Measurements from ENCODE around the gene FOXA3.

The FOXA3 gene

GRCh38 chr19:45821570-45821969 lies 42.6 kb upstream of the FOXA3 start:
- DNase-seq = no peak
- Histone ChIP-seq H3K9ac (ENCODE audit: low read length) (no peak overlapping the region), H3K4me1 (ENCODE audit: control insufficient read depth, low read depth, low read length) (peaks cover 4% of the 10 kb centered on the region), H2AK5ac (ENCODE audit: low read length) (no peak overlapping the region), H2BK5ac (ENCODE audit: low read length) (no peak overlapping the region), H2BK120ac (ENCODE audit: low read depth, low read length) (no peak overlapping the region), H3K79me2 (ENCODE audit: control insufficient read depth, insufficient read depth, low read length) (no peaks in the 10 kb centered on the region), H3K4me3 (ENCODE audit: low read length) (no peak overlapping the region), H4K8ac (ENCODE audit: low read depth, low read length) (no peak overlapping the region), H3K27ac (ENCODE audit: low read depth, low read length) (no peak overlapping the region), H2BK15ac (replicated peaks; ENCODE audit: low read depth) (no peak overlapping the region), H3K4ac (ENCODE audit: low read depth, low read length) (no peak overlapping the region), H3K56ac (ENCODE audit: low read length) (no peak overlapping the region), H4K5ac (ENCODE audit: low read length) (no peak overlapping the region), H3K36me3 (ENCODE audit: control insufficient read depth, insufficient read depth, low read length) (peaks cover 15% of the 10 kb centered on the region), H3K79me1 (ENCODE audit: low read length) (no peaks in the 10 kb centered on the region), H3K27me3 (ENCODE audit: insufficient read depth, low read length, poor library complexity) (no peaks in the 10 kb centered on the region), H3K23ac (ENCODE audit: low read length) (no peak overlapping the region), H3K4me2 (ENCODE audit: low read length) (no peak overlapping the region), H3K18ac (ENCODE audit: low read length) (no peak overlapping the region)
- WGBS (ENCODE audit: extremely low coverage, insufficient coverage, low lambda C conversion rate) = no CpG with 5 or more reads among the region's 10 CpGs

DNA sequence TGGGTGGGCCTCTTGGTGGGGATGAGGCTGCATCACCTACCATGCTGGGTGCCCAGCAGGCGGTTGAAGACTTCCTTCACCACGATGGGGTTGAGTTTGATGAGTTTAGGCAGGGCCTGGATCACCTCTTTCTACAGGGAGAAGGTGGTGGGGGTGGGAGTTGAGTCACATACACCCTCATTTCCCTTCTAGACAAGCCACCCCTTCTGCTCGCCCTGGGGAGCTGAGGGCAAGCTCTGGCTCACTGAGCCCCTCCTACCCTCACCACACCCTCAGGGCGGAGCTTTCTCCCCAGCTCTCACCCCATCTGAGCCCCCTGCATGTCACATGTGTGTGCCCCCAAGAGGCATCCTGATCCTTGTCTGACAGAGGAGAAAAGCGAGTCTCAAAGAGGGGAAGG lies 41.4 kb upstream of the FOXA3 start:
- Histone ChIP-seq H3K9ac (ENCODE audit: low read length) (no peak overlapping the region), H3K23ac (ENCODE audit: low read length) (no peak overlapping the region), H3K18ac (ENCODE audit: low read length) (no peak overlapping the region), H3K36me3 (ENCODE audit: control insufficient read depth, insufficient read depth, low read length) (peaks cover 15% of the 10 kb centered on the region), H2BK15ac (replicated peaks; ENCODE audit: low read depth) (no peak overlapping the region), H3K27me3 (ENCODE audit: insufficient read depth, low read length, poor library complexity) (no peaks in the 10 kb centered on the region), H4K5ac (ENCODE audit: low read length) (no peak overlapping the region), H2AK5ac (ENCODE audit: low read length) (no peak overlapping the region), H3K4me1 (ENCODE audit: control insufficient read depth, low read depth, low read length) (peaks cover 2% of the 10 kb centered on the region), H3K4me2 (ENCODE audit: low read length) (no peak overlapping the region), H3K4ac (ENCODE audit: low read depth, low read length) (no peak overlapping the region), H3K79me1 (ENCODE audit: low read length) (no peaks in the 10 kb centered on the region), H3K27ac (ENCODE audit: low read depth, low read length) (no peak overlapping the region), H2BK5ac (ENCODE audit: low read length) (no peak overlapping the region), H3K4me3 (ENCODE audit: low read length) (no peak overlapping the region), H3K79me2 (ENCODE audit: control insufficient read depth, insufficient read depth, low read length) (no peaks in the 10 kb centered on the region), H2BK120ac (ENCODE audit: low read depth, low read length) (no peak overlapping the region), H3K56ac (ENCODE audit: low read length) (no peak overlapping the region), H4K8ac (ENCODE audit: low read depth, low read length) (no peak overlapping the region)
- no peak for DNase-seq
- no CpG with 5 or more reads among the region's 5 CpGs for WGBS (ENCODE audit: extremely low coverage, insufficient coverage, low lambda C conversion rate)

GRCh38 chr19:45823182-45823581 lies 40.9 kb upstream of the FOXA3 start:
- no peak overlapping the region for H3K27ac ChIP-seq (ENCODE audit: low read depth, low read length)
- no peak overlapping the region for H3K4me2 ChIP-seq (ENCODE audit: low read length)
- peaks cover 15% of the 10 kb centered on the region for H3K36me3 ChIP-seq (ENCODE audit: control insufficient read depth, insufficient read depth, low read length)
- no peak overlapping the region for H3K23ac ChIP-seq (ENCODE audit: low read length)
- no peak overlapping the region for H3K4me3 ChIP-seq (ENCODE audit: low read length)
- no peak overlapping the region for H3K18ac ChIP-seq (ENCODE audit: low read length)
- no peak overlapping the region for H2AK5ac ChIP-seq (ENCODE audit: low read length)
- no peak overlapping the region for H2BK15ac ChIP-seq (replicated peaks; ENCODE audit: low read depth)
- no peak overlapping the region for H2BK5ac ChIP-seq (ENCODE audit: low read length)
- no peak overlapping the region for H3K4ac ChIP-seq (ENCODE audit: low read depth, low read length)
- H3K9ac ChIP-seq (ENCODE audit: low read length) = no peak overlapping the region
- H3K79me1 ChIP-seq (ENCODE audit: low read length) = no peaks in the 10 kb centered on the region
- no peak overlapping the region for H4K5ac ChIP-seq (ENCODE audit: low read length)
- H3K4me1 ChIP-seq (ENCODE audit: control insufficient read depth, low read depth, low read length) = no peaks in the 10 kb centered on the region
- H2BK120ac ChIP-seq (ENCODE audit: low read depth, low read length) = no peak overlapping the region
- H3K27me3 ChIP-seq (ENCODE audit: insufficient read depth, low read length, poor library complexity) = no peaks in the 10 kb centered on the region
- no peak overlapping the region for H4K8ac ChIP-seq (ENCODE audit: low read depth, low read length)
- no peak overlapping the region for H3K56ac ChIP-seq (ENCODE audit: low read length)
- WGBS (ENCODE audit: extremely low coverage, insufficient coverage, low lambda C conversion rate) = no CpG with 5 or more reads among the region's 12 CpGs
- no peaks in the 10 kb centered on the region for H3K79me2 ChIP-seq (ENCODE audit: control insufficient read depth, insufficient read depth, low read length)
- no peak for DNase-seq

DNA sequence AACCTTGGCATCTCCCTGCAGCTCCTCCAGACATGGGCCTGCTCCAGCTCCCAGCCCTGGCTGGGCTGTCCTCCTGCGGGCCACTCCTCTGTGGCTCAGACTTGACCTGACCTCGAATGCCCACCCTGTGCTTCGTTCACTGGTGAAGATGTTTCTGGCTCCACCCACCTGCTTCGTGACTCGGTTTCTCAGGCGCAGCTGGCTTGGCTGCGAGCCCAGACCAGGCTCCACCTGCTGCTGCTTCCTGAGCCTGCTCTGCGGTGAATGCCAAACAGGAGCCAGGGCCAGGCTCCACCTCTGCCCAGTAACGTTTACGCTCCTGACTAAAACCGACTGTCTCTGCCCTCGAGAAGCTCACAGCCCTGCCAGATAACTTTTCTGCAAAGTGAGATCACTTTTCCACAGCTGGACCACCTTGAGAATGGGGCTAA lies 40.1 kb upstream of the FOXA3 start:
- Histone ChIP-seq H3K23ac (ENCODE audit: low read length) (no peak overlapping the region), H3K9ac (ENCODE audit: low read length) (no peak overlapping the region), H3K4ac (ENCODE audit: low read depth, low read length) (no peak overlapping the region), H3K79me1 (ENCODE audit: low read length) (no peaks in the 10 kb centered on the region), H3K36me3 (ENCODE audit: control insufficient read depth, insufficient read depth, low read length) (peaks cover 19% of the 10 kb centered on the region), H3K18ac (ENCODE audit: low read length) (no peak overlapping the region), H2BK120ac (ENCODE audit: low read depth, low read length) (no peak overlapping the region), H3K4me1 (ENCODE audit: control insufficient read depth, low read depth, low read length) (no peaks in the 10 kb centered on the region), H4K5ac (ENCODE audit: low read length) (no peak overlapping the region), H2BK15ac (replicated peaks; ENCODE audit: low read depth) (no peak overlapping the region), H2BK5ac (ENCODE audit: low read length) (no peak overlapping the region), H4K8ac (ENCODE audit: low read depth, low read length) (no peak overlapping the region), H3K4me2 (ENCODE audit: low read length) (no peak overlapping the region), H3K79me2 (ENCODE audit: control insufficient read depth, insufficient read depth, low read length) (no peaks in the 10 kb centered on the region), H2AK5ac (ENCODE audit: low read length) (no peak overlapping the region), H3K27me3 (ENCODE audit: insufficient read depth, low read length, poor library complexity) (no peaks in the 10 kb centered on the region), H3K27ac (ENCODE audit: low read depth, low read length) (no peak overlapping the region), H3K4me3 (ENCODE audit: low read length) (no peak overlapping the region), H3K56ac (ENCODE audit: low read length) (no peak overlapping the region)
- no CpG with 5 or more reads among the region's 12 CpGs for WGBS (ENCODE audit: extremely low coverage, insufficient coverage, low lambda C conversion rate)
- DNase-seq = no peak

- H3K4me3 ChIP-seq (ENCODE audit: low read length) = no peak overlapping the region
- no CpG with 5 or more reads among the region's 26 CpGs for WGBS (ENCODE audit: extremely low coverage, insufficient coverage, low lambda C conversion rate)
- H3K56ac ChIP-seq (ENCODE audit: low read length) = no peak overlapping the region
- H2BK120ac ChIP-seq (ENCODE audit: low read depth, low read length) = no peak overlapping the region
- H2BK5ac ChIP-seq (ENCODE audit: low read length) = no peak overlapping the region
- no peak overlapping the region for H3K4ac ChIP-seq (ENCODE audit: low read depth, low read length)
- no peak overlapping the region for H4K5ac ChIP-seq (ENCODE audit: low read length)
- no peak overlapping the region for H3K4me2 ChIP-seq (ENCODE audit: low read length)
- no peak overlapping the region for H3K27ac ChIP-seq (ENCODE audit: low read depth, low read length)
- no peaks in the 10 kb centered on the region for H3K4me1 ChIP-seq (ENCODE audit: control insufficient read depth, low read depth, low read length)
- H4K8ac ChIP-seq (ENCODE audit: low read depth, low read length) = no peak overlapping the region
- no peak overlapping the region for H2AK5ac ChIP-seq (ENCODE audit: low read length)
- no peak overlapping the region for H3K9ac ChIP-seq (ENCODE audit: low read length)
- H3K79me1 ChIP-seq (ENCODE audit: low read length) = no peaks in the 10 kb centered on the region
- H3K27me3 ChIP-seq (ENCODE audit: insufficient read depth, low read length, poor library complexity) = no peaks in the 10 kb centered on the region
- H3K23ac ChIP-seq (ENCODE audit: low read length) = no peak overlapping the region
- no peak for DNase-seq
- H3K36me3 ChIP-seq (ENCODE audit: control insufficient read depth, insufficient read depth, low read length) = peaks cover 22% of the 10 kb centered on the region
- no peak overlapping the region for H2BK15ac ChIP-seq (replicated peaks; ENCODE audit: low read depth)
- no peak overlapping the region for H3K18ac ChIP-seq (ENCODE audit: low read length)
- no peaks in the 10 kb centered on the region for H3K79me2 ChIP-seq (ENCODE audit: control insufficient read depth, insufficient read depth, low read length)
Measured at GRCh38 chr19:45824531-45825262, 39.4 kb upstream of the FOXA3 start.

GRCh38 chr19:45825263-45825605 lies 38.9 kb upstream of the FOXA3 start:
- Histone ChIP-seq H4K5ac (ENCODE audit: low read length) (no peak overlapping the region), H3K4ac (ENCODE audit: low read depth, low read length) (no peak overlapping the region), H2AK5ac (ENCODE audit: low read length) (no peak overlapping the region), H3K23ac (ENCODE audit: low read length) (no peak overlapping the region), H3K56ac (ENCODE audit: low read length) (no peak overlapping the region), H3K18ac (ENCODE audit: low read length) (no peak overlapping the region), H3K36me3 (ENCODE audit: control insufficient read depth, insufficient read depth, low read length) (peaks cover 25% of the 10 kb centered on the region), H4K8ac (ENCODE audit: low read depth, low read length) (no peak overlapping the region), H2BK120ac (ENCODE audit: low read depth, low read length) (no peak overlapping the region), H3K27me3 (ENCODE audit: insufficient read depth, low read length, poor library complexity) (no peaks in the 10 kb centered on the region), H2BK15ac (replicated peaks; ENCODE audit: low read depth) (no peak overlapping the region), H3K9ac (ENCODE audit: low read length) (no peak overlapping the region), H3K4me2 (ENCODE audit: low read length) (no peak overlapping the region), H3K79me2 (ENCODE audit: control insufficient read depth, insufficient read depth, low read length) (no peaks in the 10 kb centered on the region), H3K4me1 (ENCODE audit: control insufficient read depth, low read depth, low read length) (no peaks in the 10 kb centered on the region), H3K79me1 (ENCODE audit: low read length) (no peaks in the 10 kb centered on the region), H3K27ac (ENCODE audit: low read depth, low read length) (no peak overlapping the region), H2BK5ac (ENCODE audit: low read length) (no peak overlapping the region), H3K4me3 (ENCODE audit: low read length) (no peak overlapping the region)
- WGBS (ENCODE audit: extremely low coverage, insufficient coverage, low lambda C conversion rate) = no CpG with 5 or more reads among the region's 8 CpGs
- DNase-seq = no peak

Data from mesendoderm (in vitro differentiated cells).